ENCODE data around the gene ERBIN.

The ERBIN gene

GRCh38 chr5:66002415-66002814, 76.0 kb downstream of the ERBIN start:
- no peak for DNase-seq (ENCODE audit: extremely low read depth, insufficient read length)
- H3K36me3 ChIP-seq (ENCODE audit: control insufficient read depth, insufficient read depth, low read length): no peaks in the 10 kb centered on the region; the same call in 1 of the 2 replicates
- TF ChIP-seq, protein P1, sequence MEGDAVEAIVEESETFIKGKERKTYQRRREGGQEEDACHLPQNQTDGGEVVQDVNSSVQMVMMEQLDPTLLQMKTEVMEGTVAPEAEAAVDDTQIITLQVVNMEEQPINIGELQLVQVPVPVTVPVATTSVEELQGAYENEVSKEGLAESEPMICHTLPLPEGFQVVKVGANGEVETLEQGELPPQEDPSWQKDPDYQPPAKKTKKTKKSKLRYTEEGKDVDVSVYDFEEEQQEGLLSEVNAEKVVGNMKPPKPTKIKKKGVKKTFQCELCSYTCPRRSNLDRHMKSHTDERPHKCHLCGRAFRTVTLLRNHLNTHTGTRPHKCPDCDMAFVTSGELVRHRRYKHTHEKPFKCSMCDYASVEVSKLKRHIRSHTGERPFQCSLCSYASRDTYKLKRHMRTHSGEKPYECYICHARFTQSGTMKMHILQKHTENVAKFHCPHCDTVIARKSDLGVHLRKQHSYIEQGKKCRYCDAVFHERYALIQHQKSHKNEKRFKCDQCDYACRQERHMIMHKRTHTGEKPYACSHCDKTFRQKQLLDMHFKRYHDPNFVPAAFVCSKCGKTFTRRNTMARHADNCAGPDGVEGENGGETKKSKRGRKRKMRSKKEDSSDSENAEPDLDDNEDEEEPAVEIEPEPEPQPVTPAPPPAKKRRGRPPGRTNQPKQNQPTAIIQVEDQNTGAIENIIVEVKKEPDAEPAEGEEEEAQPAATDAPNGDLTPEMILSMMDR (IDR thresholded peaks at IDR 0.05; ENCODE audit: insufficient read depth, low read length, poor library complexity, severe bottlenecking): no peak
- H3K27me3 ChIP-seq (replicated peaks; ENCODE audit: control insufficient read depth, insufficient read depth, low read length): no peaks in the 10 kb centered on the region
- H3K4me3 ChIP-seq (replicated peaks; ENCODE audit: low read depth, low read length): no peak overlapping the region

GRCh38 chr5:66004216-66004615, 77.8 kb downstream of the ERBIN start:
- no peak for DNase-seq (ENCODE audit: extremely low read depth, insufficient read length)
- Histone ChIP-seq H3K36me3 (ENCODE audit: control insufficient read depth, insufficient read depth, low read length) (no peaks in the 10 kb centered on the region; the same call in 1 of the 2 replicates), H3K4me3 (replicated peaks; ENCODE audit: low read depth, low read length) (no peak overlapping the region), H3K27me3 (replicated peaks; ENCODE audit: control insufficient read depth, insufficient read depth, low read length) (no peaks in the 10 kb centered on the region)
- TF ChIP-seq, protein P1 (IDR thresholded peaks at IDR 0.05; ENCODE audit: insufficient read depth, low read length, poor library complexity, severe bottlenecking): no peak

DNA sequence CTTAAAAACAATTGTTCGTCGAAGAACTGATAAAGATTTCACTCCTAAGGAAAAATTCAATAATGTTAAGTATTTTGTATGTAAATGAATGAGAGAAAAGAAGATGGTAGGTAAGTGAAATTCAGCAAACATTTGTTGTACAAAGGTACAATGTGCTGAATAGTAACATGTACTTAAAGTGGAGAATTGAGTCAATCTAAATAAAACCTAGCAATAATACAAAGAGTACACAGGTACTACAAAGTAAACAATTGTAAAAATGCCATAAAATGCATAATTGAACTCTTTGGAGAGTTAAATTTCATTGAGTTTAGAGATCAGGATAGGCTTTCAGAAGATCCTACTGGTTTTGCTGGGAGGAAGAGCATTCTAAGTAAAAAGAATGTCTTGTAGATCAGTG, 82.9 kb downstream of the ERBIN start:
- Histone ChIP-seq H3K4me3 (replicated peaks; ENCODE audit: low read depth, low read length) (no peak overlapping the region), H3K36me3 (ENCODE audit: control insufficient read depth, insufficient read depth, low read length) (no peaks in the 10 kb centered on the region; the same call in 1 of the 2 replicates), H3K27me3 (replicated peaks; ENCODE audit: control insufficient read depth, insufficient read depth, low read length) (no peaks in the 10 kb centered on the region)
- no peak for DNase-seq (ENCODE audit: extremely low read depth, insufficient read length)
- TF ChIP-seq, protein P1 (IDR thresholded peaks at IDR 0.05; ENCODE audit: insufficient read depth, low read length, poor library complexity, severe bottlenecking): no peak

DNA sequence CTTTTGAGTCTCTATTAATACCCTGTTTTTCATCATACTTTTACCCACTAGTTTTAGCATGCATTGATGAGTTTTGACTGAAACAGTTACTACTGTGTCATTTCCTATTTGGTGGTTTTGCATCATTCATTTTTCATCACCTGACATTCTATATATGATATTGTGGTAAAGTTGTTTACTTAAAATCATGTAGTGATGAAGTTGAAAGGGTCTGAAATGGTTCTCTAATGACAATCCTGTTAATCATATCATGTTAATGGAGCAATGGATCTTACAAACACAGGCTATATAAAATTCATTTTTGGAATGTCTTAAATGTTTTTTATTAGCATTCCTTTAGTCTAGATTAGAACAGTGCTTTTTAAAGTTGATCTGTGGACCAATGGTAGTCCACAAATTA, 84.1 kb downstream of the ERBIN start:
- Histone ChIP-seq H3K4me3 (replicated peaks; ENCODE audit: low read depth, low read length) (no peak overlapping the region), H3K27me3 (replicated peaks; ENCODE audit: control insufficient read depth, insufficient read depth, low read length) (no peaks in the 10 kb centered on the region), H3K36me3 (ENCODE audit: control insufficient read depth, insufficient read depth, low read length) (no peaks in the 10 kb centered on the region)
- TF ChIP-seq, protein P1 (IDR thresholded peaks at IDR 0.05; ENCODE audit: insufficient read depth, low read length, poor library complexity, severe bottlenecking): no peak
- peak; percentile 25 for DNase-seq (ENCODE audit: extremely low read depth, insufficient read length)

- no peak for DNase-seq (ENCODE audit: extremely low read depth, insufficient read length)
- no peaks in the 10 kb centered on the region for H3K36me3 ChIP-seq (ENCODE audit: control insufficient read depth, insufficient read depth, low read length)
- no peak overlapping the region for H3K4me3 ChIP-seq (replicated peaks; ENCODE audit: low read depth, low read length)
- TF ChIP-seq, protein P1 (IDR thresholded peaks at IDR 0.05; ENCODE audit: insufficient read depth, low read length, poor library complexity, severe bottlenecking): no peak
- H3K27me3 ChIP-seq (replicated peaks; ENCODE audit: control insufficient read depth, insufficient read depth, low read length): no peaks in the 10 kb centered on the region
Observed at GRCh38 chr5:66012271-66012670, 85.9 kb downstream of the ERBIN start.

GRCh38 chr5:66013397-66013796, 87.0 kb downstream of the ERBIN start:
- Histone ChIP-seq H3K27me3 (replicated peaks; ENCODE audit: control insufficient read depth, insufficient read depth, low read length) (no peaks in the 10 kb centered on the region), H3K4me3 (replicated peaks; ENCODE audit: low read depth, low read length) (no peak overlapping the region), H3K36me3 (ENCODE audit: control insufficient read depth, insufficient read depth, low read length) (no peaks in the 10 kb centered on the region)
- DNase-seq (ENCODE audit: extremely low read depth, insufficient read length): no peak
- TF ChIP-seq, protein P1 (IDR thresholded peaks at IDR 0.05; ENCODE audit: insufficient read depth, low read length, poor library complexity, severe bottlenecking): no peak

Data from GM06990 (cell line).